GM19351 (cell line): ENCODE measurements around the gene TNIK.
A peak's percentile ranks its signal among the peaks of the same experiment; 100 is the strongest.

Experiments
- ATAC-seq: cut with Tn5 transposase; IDR thresholded peaks from one replicate; pipeline ENCODE4 v1.9.1; 2021; ENCODE audit warnings: mild to moderate bottlenecking, moderate library complexity; ENCODE audit not compliant: unreplicated experiment

The TNIK gene

GRCh38 chr3:171064461-171064860 is 395.7 kb downstream of the TNIK start:
- no peak for ATAC-seq

- ATAC-seq, result no peak
Observed at GRCh38 chr3:171061749-171062148, 398.5 kb downstream of the TNIK start.

GRCh38 chr3:171059978-171060377 is 400.2 kb downstream of the TNIK start:
- ATAC-seq, result no peak

GRCh38 chr3:171058873-171059603 is 401.2 kb downstream of the TNIK start:
- no peak for ATAC-seq

GRCh38 chr3:171058058-171058457 is 402.1 kb downstream of the TNIK start:
- no peak for ATAC-seq

GRCh38 chr3:171057072-171057471 is 403.1 kb downstream of the TNIK start:
- no peak for ATAC-seq

GRCh38 chr3:171056528-171056927 is 403.7 kb downstream of the TNIK start:
- no peak for ATAC-seq

- no peak for ATAC-seq
Observed at GRCh38 chr3:171055336-171056178, 404.6 kb downstream of the TNIK start.

- ATAC-seq, result no peak
Observed at GRCh38 chr3:171054921-171055320, 405.3 kb downstream of the TNIK start.

- ATAC-seq, result no peak
Observed at GRCh38 chr3:171054231-171054630, 406.0 kb downstream of the TNIK start.

GRCh38 chr3:171049861-171050444 is 410.3 kb downstream of the TNIK start:
- peak; percentile 88 for ATAC-seq

GRCh38 chr3:171046760-171047159 is 413.4 kb downstream of the TNIK start:
- no peak for ATAC-seq

GRCh38 chr3:171044835-171045793 is 415.1 kb downstream of the TNIK start:
- no peak for ATAC-seq

- no peak for ATAC-seq
Observed at GRCh38 chr3:171044384-171044783, 415.8 kb downstream of the TNIK start.

- no peak for ATAC-seq
Observed at GRCh38 chr3:171039674-171040073, 420.5 kb downstream of the TNIK start.

GRCh38 chr3:171038342-171038741 is 421.9 kb downstream of the TNIK start:
- ATAC-seq, result no peak

GRCh38 chr3:171028779-171029232 is 431.4 kb downstream of the TNIK start:
- no peak for ATAC-seq

GRCh38 chr3:171028025-171028778 is 432.0 kb downstream of the TNIK start:
- ATAC-seq, result peak; percentile 55

- no peak for ATAC-seq
Observed at GRCh38 chr3:171026597-171027293, 433.5 kb downstream of the TNIK start, which contains the start of gene SLC2A2. Gene SLC2A2 (minus strand): TSS chr3:171026720. CDS start chr3:171026670, 50 bp downstream.
